Peyer's patch (tissue), 4 donors: Measurements from ENCODE around the gene RRP8. TPM values are rescaled to one million over a fixed set of nuclear protein-coding genes. Genes with fewer than 3 reads are reported as not detected.

Source experiments
- DNase-seq, 3 donors: peaks; one replicate each; pipeline ENCODE4 v3.0.0-alpha.2; 2017 to 2019
- H3K27ac ChIP-seq, 4 donors: fragments of 200-600 bp; sonication (generic); one replicate each; pipeline ENCODE4 v1.5.1; 2016 to 2019
- H3K27me3 ChIP-seq, 2 donors: fragments of 200-600 bp; sonication (generic); one replicate each; pipeline ENCODE4 v1.5.1; 2019
- H3K36me3 ChIP-seq, 3 donors: fragments of 200-600 bp; sonication (generic); one replicate each; pipeline ENCODE4 v1.5.1; 2016 to 2019
- H3K4me1 ChIP-seq, 4 donors: fragments of 200-600 bp; sonication (generic); one replicate each; pipeline ENCODE4 v1.5.1; 2016 to 2019
- H3K4me3 ChIP-seq, 4 donors: fragments of 200-600 bp; sonication (generic); 1 replicate in 3 of 4; 2 replicates in 1 of 4; pipeline ENCODE4 v1.5.1; 2016 to 2019; ENCODE audit warnings: mild to moderate bottlenecking in 1 of 4
- H3K9me3 ChIP-seq, 4 donors: fragments of 200-600 bp; sonication (generic); one replicate each; pipeline ENCODE4 v1.5.1; 2016 to 2019; ENCODE audit warnings: mild to moderate bottlenecking in 1 of 4
- POLR2A ChIP-seq, 2 donors: fragments of 450-650 bp; IDR thresholded peaks; one replicate each; pipeline ENCODE4 v1.5.1; 2017; ENCODE audit warnings: antibody characterized with exemption in 2 of 2, mild to moderate bottlenecking in 2 of 2, moderate library complexity in 2 of 2
- total RNA-seq, 4 donors: library from RNA; depleted of rRNA; stranded (reverse); fragments of >200 nt; gene quantifications; one replicate each; pipeline ENCODE4 v1.1.0, GENCODE V29; 2016
- TF ChIP-seq, protein P1 (sequence below), 6 experiments: fragments of 450-650 bp in 4 of 6; fragments of 200-600 bp in 2 of 6; sonication (generic) in 1 of 6; IDR thresholded peaks; one replicate each; pipeline ENCODE4 v1.5.1; 2017 to 2019; ENCODE audit warnings: antibody characterized with exemption in 6 of 6, mild to moderate bottlenecking in 3 of 6, moderate library complexity in 1 of 6

The RRP8 gene
- total RNA-seq, 4 donors from 2014 or later: 11.4 to 28.9 (median 17.5) TPM

- DNase-seq: no peak
- Histone ChIP-seq H3K36me3 (peaks cover 0 to 20% (median 0%) of the 10 kb centered on the region in 3 donors), H3K27me3 (no peaks in the 10 kb centered on the region)
These were observed 19.1 kb upstream of the RRP8 start for GRCh38 chr11:6622261-6623171.

GRCh38 chr11:6621711-6622211 lies 18.3 kb upstream of the RRP8 start:
- H3K9me3 ChIP-seq: no peaks in the 10 kb centered on the region
- H3K36me3 ChIP-seq: peaks cover 0 to 17% (median 0%) of the 10 kb centered on the region in 3 donors
- DNase-seq: no peak
- no peak overlapping the region for H3K27ac ChIP-seq
- TF ChIP-seq, protein P1, sequence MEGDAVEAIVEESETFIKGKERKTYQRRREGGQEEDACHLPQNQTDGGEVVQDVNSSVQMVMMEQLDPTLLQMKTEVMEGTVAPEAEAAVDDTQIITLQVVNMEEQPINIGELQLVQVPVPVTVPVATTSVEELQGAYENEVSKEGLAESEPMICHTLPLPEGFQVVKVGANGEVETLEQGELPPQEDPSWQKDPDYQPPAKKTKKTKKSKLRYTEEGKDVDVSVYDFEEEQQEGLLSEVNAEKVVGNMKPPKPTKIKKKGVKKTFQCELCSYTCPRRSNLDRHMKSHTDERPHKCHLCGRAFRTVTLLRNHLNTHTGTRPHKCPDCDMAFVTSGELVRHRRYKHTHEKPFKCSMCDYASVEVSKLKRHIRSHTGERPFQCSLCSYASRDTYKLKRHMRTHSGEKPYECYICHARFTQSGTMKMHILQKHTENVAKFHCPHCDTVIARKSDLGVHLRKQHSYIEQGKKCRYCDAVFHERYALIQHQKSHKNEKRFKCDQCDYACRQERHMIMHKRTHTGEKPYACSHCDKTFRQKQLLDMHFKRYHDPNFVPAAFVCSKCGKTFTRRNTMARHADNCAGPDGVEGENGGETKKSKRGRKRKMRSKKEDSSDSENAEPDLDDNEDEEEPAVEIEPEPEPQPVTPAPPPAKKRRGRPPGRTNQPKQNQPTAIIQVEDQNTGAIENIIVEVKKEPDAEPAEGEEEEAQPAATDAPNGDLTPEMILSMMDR (IDR thresholded peaks at IDR 0.05): no peak
- TF ChIP-seq POLR2A (IDR thresholded peaks at IDR 0.05): no peak
- no peak overlapping the region for H3K4me3 ChIP-seq
- H3K27me3 ChIP-seq: no peaks in the 10 kb centered on the region
- peaks cover 0 to 16% (median 5%) of the 10 kb centered on the region in 4 donors for H3K4me1 ChIP-seq

More at GRCh38 chr11:6622261-6623171, 19.1 kb upstream of the RRP8 start:
- H3K27ac ChIP-seq: no peak overlapping the region
- peaks cover 0 to 11% (median 7%) of the 10 kb centered on the region in 4 donors for H3K4me1 ChIP-seq
- no peaks in the 10 kb centered on the region for H3K9me3 ChIP-seq
- TF ChIP-seq, protein P1 (IDR thresholded peaks at IDR 0.05): no peak
- TF ChIP-seq POLR2A (IDR thresholded peaks at IDR 0.05): no peak
- H3K4me3 ChIP-seq: no peak overlapping the region

DNA sequence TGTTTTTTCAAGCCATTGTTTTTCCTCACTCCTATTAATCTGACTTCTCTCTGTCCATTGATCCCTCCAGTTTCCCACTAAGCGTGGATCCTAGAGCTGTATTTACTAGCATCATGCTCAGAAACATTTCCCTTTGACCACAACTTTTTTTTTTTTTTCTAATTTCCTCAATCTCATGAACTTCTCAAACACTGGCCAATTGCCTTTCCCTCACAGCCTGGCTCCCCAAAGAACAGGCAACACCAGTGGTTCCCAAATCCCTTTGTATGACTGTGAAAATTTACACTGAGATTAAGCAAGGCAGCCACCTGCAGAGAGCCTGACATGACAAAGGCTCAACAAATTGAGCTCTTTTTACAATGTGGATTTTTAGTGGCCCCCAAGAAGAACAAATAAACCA lies 17.2 kb upstream of the RRP8 start:
- no peaks in the 10 kb centered on the region for H3K9me3 ChIP-seq
- H3K4me1 ChIP-seq: peaks cover 0 to 16% (median 5%) of the 10 kb centered on the region in 4 donors
- TF ChIP-seq, protein P1 (IDR thresholded peaks at IDR 0.05): no peak
- no peak for TF ChIP-seq POLR2A (IDR thresholded peaks at IDR 0.05)
- H3K27me3 ChIP-seq: no peaks in the 10 kb centered on the region
- no peak overlapping the region for H3K4me3 ChIP-seq
- no peak for DNase-seq
- no peak overlapping the region for H3K27ac ChIP-seq
- H3K36me3 ChIP-seq: peaks cover 0 to 16% (median 0%) of the 10 kb centered on the region in 3 donors

DNA sequence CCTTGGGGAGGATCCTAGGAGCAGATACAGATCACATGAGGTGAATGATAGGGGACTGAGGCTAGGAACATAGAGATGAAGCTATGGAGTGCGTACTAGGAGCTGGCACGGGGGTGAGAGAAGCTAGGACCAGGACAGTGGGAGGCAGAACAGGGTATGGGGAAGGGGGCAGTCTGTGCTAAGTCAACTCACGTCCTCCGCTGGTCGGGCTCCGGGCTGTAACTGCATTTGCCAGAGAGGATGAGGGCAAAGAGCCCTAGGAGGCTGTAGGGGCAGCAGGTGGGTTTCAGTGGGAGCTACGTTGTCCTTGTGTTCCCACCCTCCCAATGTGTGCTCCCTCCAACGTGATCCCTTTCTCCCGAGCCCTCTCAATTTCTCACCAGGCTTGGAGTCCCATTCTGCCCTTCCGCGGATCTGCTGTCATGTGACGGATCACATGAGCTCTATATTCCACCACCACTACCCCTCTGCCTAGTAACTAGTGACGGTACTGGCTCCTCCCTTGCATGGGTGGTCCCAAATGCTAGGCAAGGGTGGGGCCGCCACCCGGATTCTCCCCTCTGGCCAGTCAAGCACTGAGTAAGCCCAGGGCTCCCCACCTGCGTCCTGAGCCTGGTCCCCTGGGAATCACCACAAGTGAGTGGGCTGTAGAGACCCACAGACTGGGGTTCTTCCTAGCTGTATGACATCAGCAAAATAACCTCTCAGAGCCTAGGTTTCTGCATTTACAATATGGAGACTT lies 15.8 kb upstream of the RRP8 start, which contains the start of gene TPP1:
TPP1 (minus strand) TSS at position 419 of the 742 bp plus-strand sequence; CDS start at position 397, 22 bp downstream.
- peak; percentile 69 to 78 for TF ChIP-seq POLR2A (IDR thresholded peaks at IDR 0.05)
- TF ChIP-seq, protein P1 (IDR thresholded peaks at IDR 0.05): no peak
- DNase-seq: peak; percentile 89 to 98 (median 97)
- H3K36me3 ChIP-seq: peaks cover 0 to 22% (median 0%) of the 10 kb centered on the region in 3 donors

More for the DNA sequence above, 15.8 kb upstream of the RRP8 start, which contains the start of gene TPP1:
- H3K27ac ChIP-seq: peak within 1 kb of the TSS; percentile 79 to 93 (median 89)
- H3K4me1 ChIP-seq: peaks cover 0 to 16% (median 5%) of the 10 kb centered on the region in 4 donors
- H3K9me3 ChIP-seq: no peaks in the 10 kb centered on the region
- no peaks in the 10 kb centered on the region for H3K27me3 ChIP-seq
- H3K4me3 ChIP-seq: peak within 1 kb of the TSS; percentile 63 to 94 (median 72)
